Subcutaneous adipose tissue (tissue), 4 donors: ENCODE measurements around the gene POLRMT. TPM values are rescaled to one million over a fixed set of nuclear protein-coding genes. Genes with fewer than 3 reads are reported as not detected.

Source experiments
- total RNA-seq, 4 donors: library from RNA; depleted of rRNA; stranded (reverse); fragments of >200 nt; gene quantifications; one replicate each; pipeline ENCODE4 v1.1.0, GENCODE V29; 2016
- TF ChIP-seq, protein P1 (sequence below): fragments of 450-650 bp; IDR thresholded peaks from one replicate; pipeline ENCODE4 v1.5.1; 2016; ENCODE audit warnings: low read depth, mild to moderate bottlenecking, control low read depth, antibody characterized with exemption, moderate library complexity

The POLRMT gene
- 10 to 100 TPM; 11.9 to 41.4 (median 14.7) TPM for total RNA-seq

DNA sequence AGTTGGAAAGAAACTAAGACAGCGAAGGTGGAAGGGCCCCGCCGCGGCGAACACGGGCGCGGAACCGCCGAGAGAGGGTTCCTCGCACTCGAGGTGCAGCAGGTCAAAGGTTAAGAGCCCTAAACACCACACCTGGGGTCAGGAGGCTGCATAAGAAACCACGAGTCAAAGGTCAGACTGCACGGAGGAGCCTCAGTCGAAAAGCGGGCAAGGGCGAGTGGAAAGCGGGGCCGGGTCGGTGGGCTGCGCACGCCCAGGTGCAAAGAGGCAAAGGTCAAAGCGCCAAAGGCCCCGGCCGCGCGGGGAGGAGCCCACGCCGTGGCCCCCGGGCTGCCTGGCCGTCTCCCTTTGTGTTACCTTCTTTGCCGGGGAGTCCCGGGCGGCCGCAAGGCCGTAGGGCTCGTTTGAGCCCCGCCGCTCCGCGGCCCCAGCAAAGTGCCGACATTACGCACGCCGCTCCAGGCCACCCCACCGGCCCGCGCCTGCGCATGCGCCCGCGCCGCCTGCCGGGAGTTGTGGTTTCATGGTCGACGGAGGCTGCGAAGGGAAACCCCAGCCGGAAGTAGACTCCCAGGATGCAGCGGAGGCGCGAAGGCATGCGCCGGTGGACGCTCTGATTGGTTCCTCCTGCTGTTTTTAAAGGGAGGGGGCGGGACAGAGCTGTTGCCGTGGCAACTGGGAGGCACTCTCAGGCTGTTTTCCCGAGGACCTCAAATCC lies at the start of gene POLRMT:
Gene POLRMT, minus strand, starts transcription at position 470 of the 718 bp plus-strand sequence. Its CDS starts 25 bp downstream, at position 445.
- TF ChIP-seq, protein P1, sequence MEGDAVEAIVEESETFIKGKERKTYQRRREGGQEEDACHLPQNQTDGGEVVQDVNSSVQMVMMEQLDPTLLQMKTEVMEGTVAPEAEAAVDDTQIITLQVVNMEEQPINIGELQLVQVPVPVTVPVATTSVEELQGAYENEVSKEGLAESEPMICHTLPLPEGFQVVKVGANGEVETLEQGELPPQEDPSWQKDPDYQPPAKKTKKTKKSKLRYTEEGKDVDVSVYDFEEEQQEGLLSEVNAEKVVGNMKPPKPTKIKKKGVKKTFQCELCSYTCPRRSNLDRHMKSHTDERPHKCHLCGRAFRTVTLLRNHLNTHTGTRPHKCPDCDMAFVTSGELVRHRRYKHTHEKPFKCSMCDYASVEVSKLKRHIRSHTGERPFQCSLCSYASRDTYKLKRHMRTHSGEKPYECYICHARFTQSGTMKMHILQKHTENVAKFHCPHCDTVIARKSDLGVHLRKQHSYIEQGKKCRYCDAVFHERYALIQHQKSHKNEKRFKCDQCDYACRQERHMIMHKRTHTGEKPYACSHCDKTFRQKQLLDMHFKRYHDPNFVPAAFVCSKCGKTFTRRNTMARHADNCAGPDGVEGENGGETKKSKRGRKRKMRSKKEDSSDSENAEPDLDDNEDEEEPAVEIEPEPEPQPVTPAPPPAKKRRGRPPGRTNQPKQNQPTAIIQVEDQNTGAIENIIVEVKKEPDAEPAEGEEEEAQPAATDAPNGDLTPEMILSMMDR = no peak

DNA sequence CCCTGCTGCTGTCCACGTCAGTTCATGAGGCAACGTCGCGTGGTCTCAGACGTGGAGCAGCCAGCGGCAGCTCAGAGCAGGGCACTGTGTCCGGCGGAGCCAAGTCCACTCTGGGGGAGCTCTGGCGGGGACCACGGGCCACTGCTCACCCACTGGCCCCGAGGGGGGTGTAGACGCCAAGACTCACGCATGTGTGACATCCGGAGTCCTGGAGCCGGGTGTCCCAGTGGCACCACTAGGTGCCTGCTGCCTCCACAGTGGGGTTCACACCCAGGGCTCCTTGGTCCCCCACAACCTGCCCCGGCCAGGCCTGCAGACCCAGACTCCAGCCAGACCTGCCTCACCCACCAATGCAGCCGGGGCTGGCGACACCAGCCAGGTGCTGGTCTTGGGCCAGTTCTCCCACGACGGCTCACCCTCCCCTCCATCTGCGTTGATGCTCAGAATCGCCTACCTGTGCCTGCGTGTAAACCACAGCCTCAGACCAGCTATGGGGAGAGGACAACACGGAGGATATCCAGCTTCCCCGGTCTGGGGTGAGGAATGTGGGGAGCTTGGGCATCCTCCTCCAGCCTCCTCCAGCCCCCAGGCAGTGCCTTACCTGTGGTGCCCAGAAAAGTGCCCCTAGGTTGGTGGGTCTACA lies 49.5 kb upstream of the POLRMT start:
- TF ChIP-seq, protein P1 = no peak

DNA sequence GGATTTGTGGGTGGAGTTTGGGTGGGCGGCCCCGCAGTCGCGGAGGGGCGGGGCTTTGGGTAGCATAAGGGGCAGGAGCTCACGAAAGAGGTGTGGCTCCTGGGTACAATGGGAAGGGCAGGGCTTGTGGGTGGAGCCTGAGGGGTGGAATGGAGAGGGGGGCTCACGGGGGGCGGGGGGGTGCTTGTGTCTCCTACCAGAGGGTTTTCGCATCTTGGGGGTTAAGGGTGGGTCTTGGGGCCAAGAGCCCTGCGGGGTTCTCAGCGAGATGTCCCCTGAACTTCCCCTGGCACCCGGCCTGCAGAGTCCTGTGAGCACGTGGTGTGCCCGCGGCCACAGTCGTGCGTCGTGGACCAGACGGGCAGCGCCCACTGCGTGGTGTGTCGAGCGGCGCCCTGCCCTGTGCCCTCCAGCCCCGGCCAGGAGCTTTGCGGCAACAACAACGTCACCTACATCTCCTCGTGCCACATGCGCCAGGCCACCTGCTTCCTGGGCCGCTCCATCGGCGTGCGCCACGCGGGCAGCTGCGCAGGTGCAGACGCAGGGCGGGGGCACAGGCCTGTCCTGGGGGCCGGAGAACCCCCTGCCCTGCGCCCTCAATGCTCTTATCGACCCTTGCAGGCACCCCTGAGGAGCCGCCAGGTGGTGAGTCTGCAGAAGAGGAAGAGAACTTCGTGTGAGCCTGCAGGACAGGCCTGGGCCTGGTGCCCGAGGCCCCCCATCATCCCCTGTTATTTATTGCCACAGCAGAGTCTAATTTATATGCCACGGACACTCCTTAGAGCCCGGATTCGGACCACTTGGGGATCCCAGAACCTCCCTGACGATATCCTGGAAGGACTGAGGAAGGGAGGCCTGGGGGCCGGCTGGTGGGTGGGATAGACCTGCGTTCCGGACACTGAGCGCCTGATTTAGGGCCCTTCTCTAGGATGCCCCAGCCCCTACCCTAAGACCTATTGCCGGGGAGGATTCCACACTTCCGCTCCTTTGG lies 48.0 kb upstream of the POLRMT start:
- TF ChIP-seq, protein P1 = no peak

DNA sequence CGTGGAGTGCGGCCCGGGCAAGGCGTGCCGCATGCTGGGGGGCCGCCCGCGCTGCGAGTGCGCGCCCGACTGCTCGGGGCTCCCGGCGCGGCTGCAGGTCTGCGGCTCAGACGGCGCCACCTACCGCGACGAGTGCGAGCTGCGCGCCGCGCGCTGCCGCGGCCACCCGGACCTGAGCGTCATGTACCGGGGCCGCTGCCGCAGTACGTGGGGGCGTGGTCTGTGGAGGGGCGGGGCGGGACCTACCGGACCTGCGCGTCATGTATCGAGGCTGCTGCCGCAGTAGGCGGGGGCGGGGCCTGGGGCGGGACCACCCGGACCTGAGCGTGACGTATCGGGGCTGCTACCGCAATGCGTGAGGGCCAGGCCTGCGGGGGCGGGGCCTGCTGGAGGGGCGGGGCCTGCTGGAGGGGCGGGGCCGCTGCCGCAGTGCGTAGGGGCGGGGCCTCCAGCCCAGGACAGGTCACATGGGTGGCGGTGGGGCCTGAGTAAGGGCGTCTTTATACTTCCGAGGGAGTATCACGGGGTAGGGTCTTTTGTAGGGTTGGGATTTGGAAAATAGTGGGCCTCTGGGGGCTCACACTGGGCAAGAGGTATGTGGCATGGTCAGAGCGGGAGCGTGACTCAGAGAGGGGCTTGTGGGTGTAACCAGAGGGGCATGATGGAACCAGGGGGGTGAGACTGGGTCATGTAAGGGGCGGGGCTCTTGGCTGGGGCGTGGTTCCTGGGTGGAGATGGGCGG lies 47.1 kb upstream of the POLRMT start:
- TF ChIP-seq, protein P1 = no peak

DNA sequence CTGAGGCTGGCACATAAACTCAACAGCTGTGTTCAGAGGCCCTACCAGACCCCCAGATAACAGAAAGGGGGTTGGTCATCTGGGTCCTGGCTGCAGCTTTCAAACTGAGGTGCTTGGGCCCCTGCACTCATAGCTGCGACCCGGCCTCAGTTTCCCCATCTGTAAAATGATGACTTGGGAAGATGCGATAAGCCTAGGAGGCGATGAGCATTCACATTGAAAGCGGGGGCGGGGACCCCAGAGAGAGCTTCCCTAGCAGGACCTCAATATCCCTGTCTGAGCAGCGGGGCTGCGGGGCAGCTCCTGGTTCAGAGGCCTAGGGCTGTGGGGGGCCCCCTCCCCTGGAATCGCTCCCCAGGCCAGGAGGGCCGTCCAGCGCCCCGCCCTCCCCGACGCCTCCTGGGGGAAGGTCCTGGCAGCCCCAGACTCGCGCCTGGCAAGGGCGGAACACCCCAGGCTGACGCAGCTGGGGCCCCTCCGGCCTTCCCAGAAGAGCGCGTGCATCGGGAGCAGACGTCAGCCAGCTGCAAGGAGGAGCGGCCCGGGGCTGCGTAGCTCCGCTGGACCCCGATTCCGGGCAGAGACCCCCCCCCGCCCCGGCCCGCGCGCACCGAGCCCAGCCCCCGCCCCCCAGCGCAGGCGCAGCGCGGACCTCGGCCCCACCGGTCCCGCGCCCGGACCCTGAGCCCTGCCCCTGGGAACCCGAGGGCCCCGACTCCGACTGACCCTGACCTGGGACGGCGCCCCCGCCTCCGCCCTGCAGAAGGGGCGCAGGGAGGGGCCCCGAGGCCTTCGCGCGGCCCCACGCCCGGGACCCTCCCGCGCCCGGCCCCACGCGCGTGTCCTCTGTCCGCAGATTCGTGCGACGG lies 46.3 kb upstream of the POLRMT start:
- TF ChIP-seq, protein P1 = no peak

DNA sequence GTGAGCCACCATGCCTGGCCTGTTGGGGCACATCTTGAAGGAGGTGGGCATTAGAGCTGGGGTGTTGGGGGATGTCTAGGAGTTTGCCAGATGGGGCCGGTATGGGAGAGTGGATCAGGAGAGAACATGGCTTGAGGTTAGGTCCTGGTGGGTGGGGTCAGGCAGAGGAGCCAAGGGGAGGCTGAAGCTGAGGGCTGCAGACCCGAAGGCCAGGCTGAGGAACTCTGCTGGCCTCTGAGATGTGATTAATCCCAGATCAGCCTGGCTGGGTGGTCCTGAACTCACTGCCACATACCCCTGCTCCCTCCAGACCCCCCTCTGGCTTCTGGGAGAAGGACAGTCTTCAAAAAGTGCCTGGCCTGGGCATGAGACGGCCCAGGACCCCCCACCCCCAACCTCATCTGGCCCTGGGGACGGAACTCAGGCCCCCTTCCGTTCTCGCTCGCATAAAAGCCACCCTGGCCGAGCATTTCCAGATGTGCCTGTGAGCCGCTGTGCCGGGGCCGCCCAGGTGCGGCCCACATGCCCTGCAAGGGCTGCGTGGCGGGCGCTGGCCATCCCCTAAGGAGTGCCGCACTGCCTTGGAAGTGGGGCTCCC lies 45.6 kb upstream of the POLRMT start:
- TF ChIP-seq, protein P1 = no peak
